Cardiac fibroblast (primary cell): ENCODE data around the gene HLA-DOA.

Experiments used
- DNase-seq, 2 donors: peaks; one replicate each; pipeline versions ENCODE4 v3.0.0 to v3.0.0-alpha.2; 2010; ENCODE audit warnings: low read depth in 2 of 2
- H3K4me3 ChIP-seq, 2 donors: replicated peaks in 1 of 2; 1 replicate in 1 of 2; 2 replicates in 1 of 2; pipeline ENCODE4 v1.5.1; 2011; ENCODE audit warnings: low read depth in 2 of 2, low read length in 2 of 2, mild to moderate bottlenecking in 2 of 2, moderate library complexity in 1 of 2
- TF ChIP-seq, protein P1 (sequence below): IDR thresholded peaks from one replicate; pipeline ENCODE4 v1.5.1; 2011; ENCODE audit warnings: low read depth, mild to moderate bottlenecking, low read length, inconsistent platforms

The HLA-DOA gene

DNA sequence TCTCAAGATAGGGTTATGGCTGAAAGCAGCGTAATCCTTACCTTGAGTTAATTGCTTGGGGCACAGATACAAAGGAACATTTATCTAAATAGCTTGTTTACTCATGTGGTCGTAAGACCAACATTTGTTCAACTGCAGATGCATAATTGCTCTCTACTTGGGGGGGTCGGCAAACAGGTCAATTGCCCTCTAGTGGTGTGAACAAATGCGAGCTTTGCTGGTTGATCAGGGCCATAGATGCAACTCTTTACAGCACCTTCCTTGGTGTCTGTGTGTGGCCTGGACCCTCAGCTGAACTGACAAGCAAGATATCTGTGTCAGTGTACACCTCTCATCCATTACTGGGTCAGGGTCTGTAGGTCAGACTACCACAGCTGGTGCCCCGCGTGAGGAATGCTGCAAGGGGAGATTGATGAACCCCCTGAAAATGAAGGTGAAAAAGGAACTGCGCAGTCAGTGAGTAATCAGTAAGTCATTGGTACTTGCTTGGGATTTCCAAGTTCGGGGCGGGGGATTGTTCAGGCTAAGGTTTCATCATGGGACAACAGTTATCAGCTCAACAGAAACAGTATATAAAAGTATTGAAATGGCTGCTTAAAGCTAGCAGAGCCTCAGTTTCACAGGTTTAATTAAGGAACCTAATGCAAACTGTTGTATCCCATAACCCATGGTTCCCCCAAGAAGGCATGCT, 40.1 kb upstream of the HLA-DOA start:
- TF ChIP-seq, protein P1, sequence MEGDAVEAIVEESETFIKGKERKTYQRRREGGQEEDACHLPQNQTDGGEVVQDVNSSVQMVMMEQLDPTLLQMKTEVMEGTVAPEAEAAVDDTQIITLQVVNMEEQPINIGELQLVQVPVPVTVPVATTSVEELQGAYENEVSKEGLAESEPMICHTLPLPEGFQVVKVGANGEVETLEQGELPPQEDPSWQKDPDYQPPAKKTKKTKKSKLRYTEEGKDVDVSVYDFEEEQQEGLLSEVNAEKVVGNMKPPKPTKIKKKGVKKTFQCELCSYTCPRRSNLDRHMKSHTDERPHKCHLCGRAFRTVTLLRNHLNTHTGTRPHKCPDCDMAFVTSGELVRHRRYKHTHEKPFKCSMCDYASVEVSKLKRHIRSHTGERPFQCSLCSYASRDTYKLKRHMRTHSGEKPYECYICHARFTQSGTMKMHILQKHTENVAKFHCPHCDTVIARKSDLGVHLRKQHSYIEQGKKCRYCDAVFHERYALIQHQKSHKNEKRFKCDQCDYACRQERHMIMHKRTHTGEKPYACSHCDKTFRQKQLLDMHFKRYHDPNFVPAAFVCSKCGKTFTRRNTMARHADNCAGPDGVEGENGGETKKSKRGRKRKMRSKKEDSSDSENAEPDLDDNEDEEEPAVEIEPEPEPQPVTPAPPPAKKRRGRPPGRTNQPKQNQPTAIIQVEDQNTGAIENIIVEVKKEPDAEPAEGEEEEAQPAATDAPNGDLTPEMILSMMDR, result peak; percentile 20
- H3K4me3 ChIP-seq, result no peak overlapping the region
- DNase-seq, result peak in 1 of 2 donors; percentile 2

DNA sequence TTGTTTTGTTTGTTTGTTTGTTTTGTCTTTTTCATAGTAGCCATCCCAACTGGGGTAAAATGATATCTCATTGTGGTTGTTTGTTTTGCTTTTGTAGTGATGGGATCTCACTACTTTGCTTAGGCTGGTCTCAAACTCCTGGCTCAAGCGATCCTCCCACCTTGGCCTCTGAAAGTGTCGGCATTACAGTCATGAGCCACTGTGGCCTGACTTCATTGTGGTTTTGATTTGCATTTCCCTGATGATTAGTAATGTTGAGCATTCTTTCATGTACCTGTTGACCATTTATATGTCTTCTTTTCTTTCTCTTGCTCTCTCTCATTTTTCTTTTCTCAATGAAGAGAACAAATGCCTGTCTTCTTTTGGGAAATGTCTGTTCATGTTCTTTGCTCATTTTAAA, 30.8 kb upstream of the HLA-DOA start:
- TF ChIP-seq, protein P1, result no peak
- no peak for DNase-seq
- no peak overlapping the region for H3K4me3 ChIP-seq

DNA sequence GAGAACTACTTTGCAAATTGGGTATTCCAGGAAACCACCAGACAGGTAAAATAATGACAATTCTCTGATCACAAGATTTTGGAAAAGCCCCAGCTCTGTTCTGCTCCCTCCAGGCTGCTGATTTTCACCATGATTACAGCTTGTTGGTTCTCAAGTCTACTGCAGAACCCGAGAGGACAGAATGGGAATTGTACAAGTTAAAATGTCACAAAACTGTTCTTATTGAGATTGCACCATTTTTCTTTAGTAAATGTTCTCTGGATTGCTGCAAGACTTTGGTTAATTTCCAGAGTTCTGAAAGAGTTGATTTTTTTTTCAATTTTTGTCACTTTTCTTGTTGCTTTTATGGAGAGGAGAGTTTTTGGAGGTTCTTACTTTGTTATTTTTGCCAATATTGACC, 27.1 kb upstream of the HLA-DOA start:
- TF ChIP-seq, protein P1, result no peak
- DNase-seq, result no peak
- H3K4me3 ChIP-seq, result no peak overlapping the region

DNA sequence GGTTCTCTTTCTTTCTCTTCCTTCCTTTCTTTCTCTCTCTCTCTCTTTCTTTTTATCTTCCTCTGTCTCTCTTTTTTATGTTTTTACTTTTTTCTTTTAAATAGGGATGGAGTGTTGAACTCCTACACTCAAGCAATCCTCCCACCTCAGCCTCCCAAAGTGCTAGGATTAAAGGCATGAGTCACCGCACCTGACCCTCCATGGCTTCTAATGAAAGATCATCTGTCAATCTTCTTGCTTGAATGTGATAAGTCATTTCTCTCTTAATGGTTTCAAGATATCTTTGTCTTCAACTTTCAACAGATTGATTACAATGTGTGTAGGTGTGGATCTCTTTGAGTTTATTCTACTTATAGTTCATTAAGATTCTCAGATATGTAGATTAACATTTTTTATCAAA, 25.2 kb upstream of the HLA-DOA start:
- DNase-seq, result no peak
- no peak overlapping the region for H3K4me3 ChIP-seq
- TF ChIP-seq, protein P1, result no peak

DNA sequence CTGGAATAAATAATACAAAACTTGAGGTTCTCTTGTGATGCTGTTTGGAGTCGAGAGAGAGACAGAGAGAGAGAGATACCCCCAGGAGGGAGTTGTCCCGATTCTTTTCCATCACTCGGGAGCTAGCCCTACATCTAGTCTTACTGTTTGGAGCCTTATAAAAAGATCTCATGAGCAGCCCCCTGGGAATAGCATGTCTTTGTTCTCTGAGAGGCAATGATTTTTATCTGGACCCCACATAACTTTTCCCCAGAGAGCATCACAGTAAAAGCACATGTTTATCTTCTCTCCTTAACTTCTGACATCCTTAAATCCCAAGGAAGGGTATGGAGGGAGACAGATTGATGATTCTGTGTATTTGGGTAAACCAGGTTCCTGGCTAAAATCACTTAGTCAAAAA, 20.9 kb upstream of the HLA-DOA start:
- no peak for DNase-seq
- TF ChIP-seq, protein P1, result no peak
- no peak overlapping the region for H3K4me3 ChIP-seq

DNA sequence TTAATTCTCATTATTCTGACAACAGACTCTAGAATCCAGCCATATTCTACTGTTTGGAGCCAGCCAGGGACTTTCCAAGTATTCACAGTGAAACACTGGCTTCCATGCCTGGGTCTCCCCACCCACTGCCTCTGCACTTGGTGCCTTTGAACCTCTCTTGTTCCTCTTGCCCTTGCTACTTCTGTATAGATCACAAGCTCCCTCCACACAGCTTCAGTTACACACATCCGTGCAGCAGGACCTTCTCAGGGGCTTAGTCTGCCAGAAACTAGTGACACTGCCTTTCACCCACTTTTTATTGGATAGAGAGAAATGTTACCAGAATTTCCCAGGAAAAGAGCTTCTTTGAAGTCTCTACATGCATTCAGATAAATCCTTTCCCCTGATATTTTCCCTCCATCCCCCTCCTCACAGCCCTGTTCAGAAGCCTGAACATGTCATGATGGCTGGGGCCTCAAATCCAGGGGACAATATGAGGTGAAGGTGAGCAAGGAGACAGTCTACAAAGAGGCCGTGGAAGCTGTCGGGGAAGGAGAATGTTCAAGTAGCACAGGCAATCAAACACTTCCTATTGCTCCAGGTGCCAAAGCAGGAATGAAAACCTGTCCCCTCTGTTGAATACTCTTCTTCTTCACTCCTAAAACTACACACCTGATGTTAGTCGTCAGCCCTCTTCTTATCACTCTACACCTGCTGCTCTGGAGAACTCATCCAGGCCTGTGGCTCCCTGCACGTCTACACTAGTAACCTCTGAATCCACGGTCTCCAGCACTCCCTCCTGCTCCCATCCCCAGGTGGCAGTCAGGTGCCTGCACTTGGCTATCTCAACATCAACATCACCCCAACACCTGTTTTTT, 20.2 kb upstream of the HLA-DOA start:
- DNase-seq, result peak in 1 of 2 donors; percentile 5
- TF ChIP-seq, protein P1, result no peak
- no peak overlapping the region for H3K4me3 ChIP-seq
